Umbilical cord (tissue), 2 donors: ENCODE results near the gene KIF5A. TPM values are rescaled to one million over a fixed set of nuclear protein-coding genes. Genes with fewer than 3 reads are reported as not detected.
A peak's percentile ranks its signal among the peaks of the same experiment; 100 is the strongest.

ENCODE experiments used
- DNase-seq: peaks from one replicate; pipeline ENCODE4 v3.0.0-alpha.2; 2015; ENCODE audit warnings: low spot score
- total RNA-seq: library from RNA; depleted of rRNA; stranded (reverse); fragments of >200 nt; gene quantifications from one replicate; pipeline ENCODE4 v1.2.3, GENCODE V29; 2014; ENCODE audit warnings: low replicate concordance; ENCODE audit not compliant: insufficient read depth

The KIF5A gene
- total RNA-seq, 1 donor from 2014 or later = 2.2 TPM

DNA sequence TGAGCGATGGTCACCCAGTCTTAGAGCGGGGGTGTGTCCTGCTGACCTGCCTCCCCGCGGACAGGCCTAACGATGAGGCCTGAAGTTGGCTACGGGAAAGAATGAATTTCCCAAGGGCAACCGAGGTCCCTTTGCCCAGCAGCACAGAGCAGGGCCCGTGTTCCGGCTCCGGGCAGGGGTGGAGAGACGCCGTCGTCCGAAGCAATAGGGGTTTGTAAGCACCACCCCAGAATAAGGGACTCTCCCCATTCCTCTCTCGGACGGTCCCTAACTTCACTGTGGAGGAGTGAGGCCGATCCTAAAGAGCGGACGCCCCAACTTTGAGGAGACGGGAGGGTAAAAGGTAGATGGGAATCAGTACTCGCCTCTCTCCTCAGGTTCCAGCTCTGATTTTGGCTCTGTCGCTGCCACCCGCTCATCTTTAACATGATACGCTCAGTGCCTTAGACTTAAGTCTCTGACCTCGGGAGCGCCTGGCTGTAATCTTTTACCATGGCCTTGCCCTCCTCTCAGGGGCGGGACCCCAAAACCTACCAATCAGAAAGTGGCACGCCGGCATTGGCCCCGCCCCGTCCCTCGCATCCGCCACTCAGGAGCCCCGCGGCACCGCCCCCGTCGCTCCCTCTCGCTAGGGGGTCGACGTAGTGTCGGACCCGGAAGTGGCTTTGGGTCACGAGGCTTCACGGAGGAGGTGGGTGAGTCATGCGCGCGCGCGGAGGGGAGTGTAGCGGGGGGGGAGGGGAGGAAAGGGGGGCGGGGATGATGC is 29.6 kb upstream of the KIF5A start, which contains the start of gene DDIT3:
DDIT3 (minus strand) TSS at position 462 of the 766 bp plus-strand sequence. CDS start 3,108 bp downstream, outside the sequence.
- peak; percentile 99 for DNase-seq

DNA sequence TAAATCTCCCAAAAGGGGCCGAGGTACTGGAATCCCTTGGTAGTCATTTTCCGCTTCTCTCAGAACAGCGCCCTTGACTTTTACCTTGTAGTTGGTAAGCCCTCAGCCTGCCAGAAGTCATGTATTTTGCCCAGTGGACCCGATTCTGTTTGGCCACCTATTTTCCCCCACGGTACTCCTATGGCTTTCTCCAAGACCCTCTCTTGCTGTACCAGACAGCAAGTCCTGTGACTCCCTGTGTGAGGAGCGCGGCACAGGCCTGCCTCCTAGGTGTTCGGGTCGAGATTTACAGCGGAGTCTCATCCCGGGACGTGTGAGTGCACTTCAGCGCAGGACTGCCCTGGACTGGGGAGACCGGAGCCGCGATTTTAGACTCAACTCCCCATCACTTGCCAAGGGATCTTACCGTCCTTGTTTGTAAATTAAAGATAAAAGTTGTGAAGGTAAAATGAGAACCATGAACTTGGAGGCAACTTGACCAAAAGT is 28.3 kb upstream of the KIF5A start:
- DNase-seq = peak; percentile 71

GRCh38 chr12:57522011-57522886 is 27.6 kb upstream of the KIF5A start, which contains the start of gene MBD6:
Gene MBD6 (plus strand): TSS chr12:57522824. CDS start chr12:57524304, 1,480 bp downstream.
- DNase-seq = peak; percentile 92

- peak; percentile 90 for DNase-seq
Observed at GRCh38 chr12:57522887-57523705, 26.7 kb upstream of the KIF5A start.

DNA sequence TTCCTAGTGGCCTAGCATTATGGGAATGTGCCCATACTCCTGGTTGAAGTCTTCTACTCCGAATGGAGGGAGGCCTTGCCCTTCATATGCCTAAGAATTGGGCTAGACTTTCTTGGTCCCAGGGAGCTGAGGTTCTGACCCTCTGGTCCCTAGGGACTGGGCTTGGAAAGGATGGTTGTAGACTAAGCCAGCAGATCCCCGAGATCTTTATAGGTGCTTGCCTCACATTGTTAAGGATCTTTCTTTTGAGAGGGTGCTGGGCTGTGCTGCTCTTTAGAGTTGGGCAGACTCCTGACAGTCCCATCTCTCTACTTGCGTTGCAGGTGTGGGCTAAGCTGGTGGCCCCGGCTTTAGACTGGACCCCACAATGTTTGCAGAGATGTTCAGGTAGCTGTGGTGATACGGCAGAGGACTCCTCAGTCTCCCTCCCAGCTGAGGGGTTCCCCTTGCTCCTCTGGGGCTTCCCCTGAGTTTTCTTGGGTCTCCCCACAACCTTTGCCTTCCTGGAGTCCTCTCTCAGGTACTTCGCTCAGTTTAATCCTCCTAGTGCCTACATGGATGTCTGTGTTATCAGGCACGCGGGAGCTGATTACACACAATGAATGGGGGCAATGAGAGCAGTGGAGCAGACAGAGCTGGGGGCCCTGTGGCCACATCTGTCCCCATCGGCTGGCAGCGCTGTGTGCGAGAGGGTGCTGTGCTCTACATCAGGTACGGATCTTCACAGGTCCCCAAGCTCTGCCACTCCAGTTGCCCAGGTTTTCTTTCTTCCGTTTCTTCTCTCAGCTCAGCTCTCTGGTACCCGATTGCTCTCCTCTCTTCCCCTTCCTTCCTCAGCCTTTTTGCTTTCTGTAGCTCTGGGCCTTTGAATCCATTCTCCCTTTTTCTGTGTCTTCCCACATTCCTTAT is 25.9 kb upstream of the KIF5A start:
- DNase-seq = no peak

DNA sequence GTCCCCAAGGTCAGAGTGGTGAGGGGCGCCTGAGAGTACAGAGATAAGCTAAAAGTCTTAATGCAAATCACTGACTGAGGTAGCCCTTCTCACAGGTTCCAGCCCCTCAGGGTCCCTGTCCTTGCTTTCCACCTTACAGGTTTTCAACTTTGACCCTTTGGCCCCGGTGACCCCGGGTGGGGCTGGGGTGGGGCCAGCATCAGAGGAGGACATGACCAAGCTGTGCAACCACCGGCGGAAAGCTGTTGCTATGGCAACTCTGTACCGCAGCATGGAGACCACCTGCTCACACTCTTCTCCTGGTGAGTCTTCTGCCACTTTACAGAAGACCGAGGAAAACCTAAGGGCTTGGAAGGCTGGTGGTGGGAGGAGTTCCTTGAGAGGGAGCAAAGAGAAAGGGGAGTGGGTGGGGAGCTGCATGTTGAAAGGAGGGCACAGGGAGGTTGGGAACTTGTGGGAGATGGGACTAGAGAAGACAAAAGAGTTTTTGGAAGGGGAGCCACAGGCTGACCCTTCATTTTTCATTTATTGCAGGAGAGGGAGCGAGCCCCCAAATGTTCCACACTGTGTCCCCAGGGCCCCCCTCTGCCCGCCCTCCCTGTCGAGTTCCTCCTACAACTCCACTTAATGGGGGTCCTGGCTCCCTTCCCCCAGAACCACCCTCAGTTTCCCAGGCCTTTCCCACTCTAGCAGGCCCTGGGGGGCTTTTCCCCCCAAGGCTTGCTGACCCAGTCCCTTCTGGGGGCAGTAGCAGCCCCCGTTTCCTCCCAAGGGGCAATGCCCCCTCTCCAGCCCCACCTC is 24.8 kb upstream of the KIF5A start:
- no peak for DNase-seq

DNA sequence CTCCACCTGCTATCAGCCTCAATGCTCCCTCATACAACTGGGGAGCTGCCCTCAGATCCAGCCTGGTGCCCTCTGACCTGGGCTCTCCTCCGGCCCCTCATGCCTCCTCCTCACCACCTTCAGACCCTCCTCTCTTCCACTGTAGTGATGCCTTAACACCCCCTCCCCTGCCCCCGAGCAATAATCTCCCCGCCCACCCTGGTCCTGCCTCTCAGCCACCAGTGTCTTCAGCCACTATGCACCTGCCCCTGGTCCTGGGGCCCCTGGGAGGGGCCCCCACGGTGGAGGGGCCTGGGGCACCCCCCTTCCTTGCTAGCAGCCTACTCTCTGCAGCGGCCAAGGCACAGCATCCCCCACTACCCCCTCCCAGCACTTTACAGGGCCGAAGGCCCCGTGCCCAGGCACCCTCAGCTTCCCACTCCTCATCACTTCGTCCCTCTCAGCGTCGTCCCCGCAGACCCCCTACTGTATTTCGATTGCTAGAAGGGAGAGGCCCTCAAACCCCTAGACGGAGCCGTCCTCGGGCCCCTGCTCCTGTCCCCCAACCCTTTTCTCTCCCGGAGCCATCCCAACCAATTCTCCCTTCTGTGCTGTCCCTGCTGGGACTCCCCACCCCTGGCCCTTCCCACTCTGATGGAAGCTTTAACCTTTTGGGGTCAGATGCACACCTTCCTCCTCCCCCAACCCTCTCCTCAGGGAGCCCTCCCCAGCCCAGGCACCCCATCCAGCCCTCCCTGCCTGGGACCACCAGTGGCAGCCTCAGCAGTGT is 24.0 kb upstream of the KIF5A start:
- no peak for DNase-seq

DNA sequence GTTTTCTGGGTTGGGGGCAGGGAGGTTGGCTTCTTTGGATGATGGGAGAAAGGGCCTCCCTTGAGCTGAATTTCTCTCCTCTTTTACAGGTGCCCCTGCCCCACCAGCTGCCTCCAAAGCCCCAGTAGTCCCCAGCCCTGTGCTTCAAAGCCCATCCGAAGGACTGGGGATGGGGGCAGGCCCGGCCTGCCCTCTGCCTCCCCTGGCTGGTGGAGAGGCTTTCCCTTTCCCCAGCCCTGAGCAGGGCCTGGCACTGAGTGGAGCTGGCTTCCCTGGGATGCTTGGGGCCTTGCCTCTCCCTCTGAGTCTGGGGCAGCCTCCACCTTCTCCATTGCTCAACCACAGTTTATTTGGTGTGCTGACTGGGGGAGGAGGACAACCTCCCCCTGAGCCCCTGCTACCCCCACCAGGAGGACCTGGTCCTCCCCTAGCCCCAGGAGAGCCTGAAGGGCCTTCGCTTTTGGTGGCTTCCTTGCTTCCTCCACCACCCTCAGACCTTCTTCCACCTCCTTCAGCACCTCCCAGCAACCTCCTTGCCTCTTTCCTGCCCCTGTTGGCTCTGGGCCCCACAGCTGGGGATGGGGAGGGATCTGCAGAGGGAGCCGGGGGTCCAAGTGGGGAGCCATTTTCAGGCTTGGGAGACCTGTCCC is 23.2 kb upstream of the KIF5A start:
- no peak for DNase-seq

DNA sequence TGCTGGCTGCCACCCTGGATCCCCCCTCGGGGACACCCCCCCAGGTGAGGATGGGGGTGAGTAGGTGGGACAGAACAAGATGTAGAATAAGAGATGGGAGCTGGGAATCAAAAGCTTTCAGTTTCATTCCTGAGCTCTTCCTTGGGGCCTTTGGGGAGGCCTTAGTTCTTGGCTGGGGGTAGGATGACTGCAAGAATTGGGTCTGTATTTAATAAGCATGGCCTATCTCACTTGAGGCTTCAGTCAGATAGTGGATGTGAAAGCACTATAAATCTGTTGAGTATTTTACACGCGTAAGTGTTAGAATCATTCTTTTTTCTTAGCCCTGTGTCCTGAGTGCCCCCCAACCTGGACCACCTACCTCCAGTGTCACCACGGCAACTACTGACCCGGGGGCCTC is 22.7 kb upstream of the KIF5A start:
- DNase-seq = no peak

- DNase-seq = no peak
Observed at GRCh38 chr12:57528176-57528575, 21.7 kb upstream of the KIF5A start.

- no peak for DNase-seq
Observed at GRCh38 chr12:57528831-57529555, 20.9 kb upstream of the KIF5A start.

- DNase-seq = no peak
Observed at GRCh38 chr12:57529831-57530230, 20.0 kb upstream of the KIF5A start.

DNA sequence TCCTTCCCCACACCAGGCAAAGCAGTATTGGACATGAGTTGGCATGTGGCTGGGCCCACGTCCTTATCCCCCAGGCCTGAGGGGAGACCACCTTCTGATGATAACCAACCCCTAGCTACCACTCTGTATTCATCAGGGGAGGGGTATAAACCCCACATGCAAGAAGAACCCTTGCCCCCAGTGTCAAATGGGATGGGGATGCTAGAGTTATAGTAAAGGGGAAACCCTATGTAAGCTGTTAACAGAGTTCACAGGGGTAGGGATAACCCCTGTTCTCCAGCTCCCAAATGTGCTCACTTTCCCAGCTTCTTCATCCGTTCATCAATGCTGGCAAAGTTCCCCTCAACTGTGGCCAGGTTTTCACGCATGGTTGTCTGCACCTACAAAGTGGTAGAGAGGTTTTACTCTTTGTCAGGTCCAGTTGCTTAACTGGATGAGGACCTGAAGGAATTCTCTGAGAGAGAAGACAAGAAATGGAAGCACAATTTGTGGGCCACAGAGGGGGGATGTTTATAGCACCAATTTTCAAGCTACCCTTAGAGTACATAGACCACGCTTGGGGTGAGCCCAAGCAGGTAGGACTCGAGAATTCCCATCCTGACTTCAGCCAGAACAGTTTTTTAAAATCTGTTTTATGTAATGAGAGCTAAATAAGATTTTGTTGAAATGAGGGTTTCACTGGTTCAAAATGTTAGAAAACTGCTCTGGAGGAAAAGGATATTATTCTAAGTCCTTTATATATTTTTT is 19.3 kb upstream of the KIF5A start:
- DNase-seq = no peak

- no peak for DNase-seq
Observed at GRCh38 chr12:57531836-57532235, 18.0 kb upstream of the KIF5A start.

- no peak for DNase-seq
Observed at GRCh38 chr12:57533108-57533507, 16.7 kb upstream of the KIF5A start.

DNA sequence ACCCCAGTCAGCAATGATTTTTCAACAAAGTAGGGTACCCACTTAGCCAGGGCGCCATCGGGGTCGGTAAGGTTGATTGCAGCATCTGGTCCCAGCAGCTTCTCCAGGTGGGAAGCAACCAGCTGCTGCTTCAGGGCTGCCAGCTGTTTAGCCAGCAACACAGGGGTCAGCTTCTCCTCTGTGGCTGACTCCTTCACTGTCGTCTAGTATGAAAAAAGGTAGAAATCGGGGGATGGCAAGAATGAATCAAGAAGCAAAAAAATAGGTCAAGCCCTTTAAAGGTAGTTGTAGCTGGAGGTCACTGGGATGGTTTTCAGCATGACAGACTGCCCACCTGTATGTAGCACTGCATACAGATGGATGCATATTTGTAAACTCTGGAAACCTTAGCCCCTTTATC is 15.6 kb upstream of the KIF5A start:
- DNase-seq = no peak

DNA sequence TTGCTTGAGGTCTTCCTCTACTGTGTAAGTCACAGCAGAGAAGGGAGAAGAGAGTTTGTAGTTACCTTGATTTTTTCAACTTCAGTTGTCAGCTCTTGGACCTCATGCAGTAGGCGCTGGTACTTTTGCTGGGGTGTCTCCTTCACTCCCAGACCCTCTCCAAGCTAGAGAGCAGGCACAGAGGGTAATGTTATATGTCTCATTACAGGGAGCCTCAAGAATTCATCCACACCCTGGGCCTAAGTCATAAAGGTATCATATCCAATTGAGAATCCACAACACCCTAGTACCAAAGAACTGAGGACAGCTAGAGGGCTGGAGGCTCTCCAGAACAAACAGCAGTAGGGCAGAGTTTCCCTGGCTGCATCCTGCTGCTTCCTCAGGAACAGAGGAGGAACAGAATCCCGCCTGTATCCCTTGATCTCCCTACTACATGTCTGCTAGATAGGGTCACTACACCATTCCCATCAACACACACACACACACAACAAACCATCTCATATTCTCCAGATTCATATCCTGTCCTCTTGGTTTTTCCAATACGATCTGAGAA is 14.8 kb upstream of the KIF5A start:
- DNase-seq = no peak
